HepG2 (cell line): ENCODE results near the gene ABCC9. TPM values are rescaled to one million over a fixed set of nuclear protein-coding genes. Genes with fewer than 3 reads are reported as not detected.
"Not testable (repeated sequence)": the region's sequence is repeated elsewhere in the genome, so short reads cannot be mapped to it uniquely, and the experiment has no call there.

Experiments used
- ATAC-seq: fragments of 200-7000 bp; cut with Tn5 transposase; 3 replicates; pipeline ENCODE4 v1.9.1; 2020; ENCODE audit warnings: mild to moderate bottlenecking, moderate library complexity
- BruUV-seq: library from RNA; stranded (reverse); fragments of 400-500 nt; replicated peaks from 2 replicates; lab custom pipeline; 2021; lab: Mats Ljungman, UMichigan
- CTCF ChIA-PET: fragments of 300-600 bp; formaldehyde crosslinking; extraction: SDS; loops from one replicate; lab custom pipeline; 2021; ENCODE audit warnings: low total read pairs, inconsistent platforms, low intra/inter-chr PET ratio; lab: Yijun Ruan, JAX
- POLR2A ChIA-PET: fragments of 350-600 bp; sonication (Branson Sonifier 250); formaldehyde crosslinking; loops from one replicate; lab custom pipeline; 2020; ENCODE audit warnings: antibody characterized with exemption, inconsistent platforms; lab: Yijun Ruan, JAX
- DNase-seq: peaks from one replicate; pipeline ENCODE4 v3.0.0-alpha.2; 2015; ENCODE audit warnings: low spot score
- FAIRE-seq: peaks from 3 replicates; lab custom pipeline; 2011; peaks lifted over from hg19 to GRCh38; lab: Jason Lieb, UNC
- H2AFZ ChIP-seq: one replicate; pipeline ENCODE4 v1.6.1; 2011; ENCODE audit warnings: low read length, inconsistent platforms
- H3K27ac ChIP-seq: fragments of 300-600 bp; 3 replicates; pipeline ENCODE4 v1.8.0; 2011; ENCODE audit warnings: mixed run types, mild to moderate bottlenecking, mixed read lengths, low read length, inconsistent platforms; ENCODE audit not compliant: insufficient read depth; ENCODE audit errors: extremely low read length
- H3K27me3 ChIP-seq, 2 experiments: fragments of 200-600 bp in 1 of 2; 2 replicates in 1 of 2; 3 replicates in 1 of 2; pipeline versions ENCODE4 v1.6.0 to v1.8.0; 2011; ENCODE audit warnings: low read length in 2 of 2, mild to moderate bottlenecking in 2 of 2, moderate library complexity in 2 of 2, inconsistent platforms in 1 of 2; ENCODE audit not compliant: insufficient read depth in 2 of 2, control insufficient read depth in 1 of 2
- H3K36me3 ChIP-seq, 2 experiments: fragments of 200-600 bp in 1 of 2; replicated peaks in 1 of 2; 2 replicates in 1 of 2; 3 replicates in 1 of 2; pipeline versions ENCODE4 v1.5.1 to v1.8.0; 2011; ENCODE audit warnings: low read length in 2 of 2, inconsistent platforms in 1 of 2; ENCODE audit not compliant: insufficient read depth in 2 of 2, control insufficient read depth in 1 of 2
- H3K4me1 ChIP-seq: 2 replicates; pipeline ENCODE4 v1.5.1; 2012; ENCODE audit warnings: low read length, inconsistent platforms; ENCODE audit not compliant: insufficient read depth
- H3K4me2 ChIP-seq: 2 replicates; pipeline ENCODE4 v1.6.0; 2011; ENCODE audit warnings: low read depth, low read length, inconsistent platforms
- H3K4me3 ChIP-seq, 3 experiments: fragments of 200-600 bp in 1 of 3; sonication (generic), shearing (Covaris generic) in 1 of 3; replicated peaks in 1 of 3; 2 replicates each; pipeline ENCODE4 v1.5.1; 2011 to 2016; ENCODE audit warnings: low read length in 3 of 3, inconsistent platforms in 2 of 3, low read depth in 2 of 3, mild to moderate bottlenecking in 2 of 3, control low read depth in 1 of 3, mixed read lengths in 1 of 3; ENCODE audit not compliant: insufficient read depth in 1 of 3
- H3K79me2 ChIP-seq: one replicate; pipeline ENCODE4 v1.6.1; 2011; ENCODE audit warnings: low read length, inconsistent platforms; ENCODE audit not compliant: insufficient read depth
- H3K9ac ChIP-seq: 2 replicates; pipeline ENCODE4 v1.6.0; 2011; ENCODE audit warnings: mild to moderate bottlenecking, low read depth, low read length, inconsistent platforms; ENCODE audit not compliant: insufficient read depth
- H3K9me3 ChIP-seq: 2 replicates; pipeline ENCODE4 v1.5.1; 2012; ENCODE audit warnings: mild to moderate bottlenecking, low read length
- H4K20me1 ChIP-seq: 2 replicates; pipeline ENCODE4 v1.6.0; 2011; ENCODE audit warnings: inconsistent platforms, mild to moderate bottlenecking, low read length, moderate library complexity; ENCODE audit not compliant: insufficient read depth
- KLF6 ChIP-seq: IDR thresholded peaks from 2 replicates; pipeline ENCODE4 v1.8.0; 2016; ENCODE audit warnings: missing biosample characterization, missing genetic modification reagents
- KMT2A ChIP-seq: sonication (generic); formaldehyde crosslinking; IDR thresholded peaks from 2 replicates; pipeline ENCODE4 v1.4.0; 2020; ENCODE audit warnings: missing genetic modification reagents
- RBM39 ChIP-seq: fragments of 200-400 bp; formaldehyde crosslinking; IDR thresholded peaks from one replicate; pipeline ENCODE4 v1.6.1; 2018; ENCODE audit warnings: antibody characterized with exemption, mild to moderate bottlenecking, low read depth, low read length; ENCODE audit not compliant: poor library complexity, severe bottlenecking
- SOX5 ChIP-seq: IDR thresholded peaks from 2 replicates; pipeline ENCODE4 v1.6.1; 2016; ENCODE audit warnings: borderline replicate concordance
- SP4 ChIP-seq: sonication (generic); formaldehyde crosslinking; IDR thresholded peaks from 2 replicates; pipeline ENCODE4 v1.8.1; 2023; ENCODE audit warnings: mild to moderate bottlenecking, missing genetic modification reagents
- SRSF9 ChIP-seq: fragments of 200-400 bp; formaldehyde crosslinking; IDR thresholded peaks from 2 replicates; pipeline ENCODE4 v1.6.1; 2018; ENCODE audit warnings: borderline replicate concordance, mild to moderate bottlenecking, low read depth, low read length; ENCODE audit not compliant: insufficient read depth, poor library complexity, severe bottlenecking
- ZNF264 ChIP-seq: sonication (generic); formaldehyde crosslinking; IDR thresholded peaks from 2 replicates; pipeline ENCODE4 v1.4.0; 2020; ENCODE audit warnings: missing genetic modification reagents
- ZNF570 ChIP-seq: sonication (generic); formaldehyde crosslinking; IDR thresholded peaks from 2 replicates; pipeline ENCODE4 v1.4.0; 2020; ENCODE audit warnings: mild to moderate bottlenecking, missing genetic modification reagents, borderline replicate concordance
- ZNF737 ChIP-seq: sonication (generic); formaldehyde crosslinking; IDR thresholded peaks from 2 replicates; pipeline ENCODE4 v1.5.0; 2020; ENCODE audit warnings: missing genetic modification reagents, mild to moderate bottlenecking, borderline replicate concordance
- WGBS: methylation state at CpG from one replicate; pipeline ENCODE4 v1.1.6; 2017; ENCODE audit warnings: low lambda C conversion rate; 5-methylcytosine and 5-hydroxymethylcytosine counted together
- in situ Hi-C: cut with HindIII; loops from 2 replicates; pipeline ENCODE4 v1.10.0; 2017; ENCODE audit warnings: low pct_unique_long_range_greater_than_20kb; ENCODE audit not compliant: extremely low pct_ligation_motif_present
- intact Hi-C: fragments of 100-400 bp; cut with micrococcal nuclease; formaldehyde crosslinking; loops from one replicate; pipeline ENCODE4 v1.10.0; 2022; ENCODE audit not compliant: unreplicated experiment
- polyA plus RNA-seq, 8 experiments: library from polyadenylated mRNA; depleted of rRNA in 3 of 8; stranded (reverse) in 7 of 8; unstranded in 1 of 8; fragments of >200 nt; fragmentation: Illumina TruSeq in 4 of 8; extraction: Trizol in 4 of 8; gene quantifications; 2 replicates each; pipeline versions ENCODE4 v1.2.1 to v1.2.3, GENCODE V29; 2011 to 2016; ENCODE audit warnings: low read depth in 4 of 8, missing spikeins in 1 of 8, mixed read lengths in 1 of 8; ENCODE audit not compliant: insufficient read depth in 1 of 8
- total RNA-seq, 5 experiments: library from RNA; depleted of rRNA; stranded (reverse); fragments of >200 nt; fragmentation: Illumina TruSeq; extraction: Trizol; gene quantifications; 2 replicates each; pipeline ENCODE4 v1.2.3, GENCODE V29; 2016; ENCODE audit warnings: low read depth in 1 of 5
- TF ChIP-seq, protein P1 (sequence below): sonication (generic); formaldehyde crosslinking; IDR thresholded peaks from 2 replicates; pipeline ENCODE4 v1.4.0; 2020; ENCODE audit warnings: missing genetic modification reagents
- TF ChIP-seq, protein P2 (sequence below), 2 experiments: sonication (generic) in 1 of 2; formaldehyde crosslinking in 1 of 2; IDR thresholded peaks; 2 replicates each; pipeline versions ENCODE4 v1.4.0 to v1.6.1; 2018 to 2020; ENCODE audit warnings: missing genetic modification reagents in 2 of 2, borderline replicate concordance in 1 of 2, low read depth in 1 of 2, mild to moderate bottlenecking in 1 of 2, missing biosample characterization in 1 of 2

The ABCC9 gene
- total and polyA plus RNA-seq, 2 of the 13 experiments (the other 11 are each of a cell fraction or from before 2014, with no cell fraction given) = not detected

DNA sequence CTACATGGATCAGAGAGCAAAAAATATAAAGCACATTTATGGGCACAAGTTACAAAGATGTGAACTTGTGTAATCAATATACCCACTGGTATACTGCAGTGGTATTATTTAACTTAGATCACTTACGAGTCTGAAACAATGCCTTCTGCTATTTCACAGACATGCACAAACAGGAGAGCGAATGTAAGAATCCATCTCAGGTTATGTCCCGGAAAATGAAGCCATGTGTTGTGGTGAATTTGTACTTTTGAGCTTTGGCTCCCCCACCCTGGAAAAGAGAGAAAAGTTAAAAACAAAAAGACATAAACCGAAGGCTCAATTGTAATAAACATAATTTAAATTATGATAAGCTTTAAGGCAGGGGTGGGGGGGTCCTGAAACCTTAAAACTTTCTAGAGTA, 7.6 kb downstream of the ABCC9 start:
- no peak for FAIRE-seq
- no peak overlapping the region for H3K4me2 ChIP-seq
- CTCF ChIA-PET = no interaction called here
- in situ Hi-C loops = no loop called here
- TF ChIP-seq KLF6 (CRISPR knock-in tag) (no peak), SOX5 (CRISPR knock-in tag) (no peak), SP4 (CRISPR knock-in tag) (no peak), ZNF737 (CRISPR knock-in tag) (no peak), KMT2A (CRISPR knock-in tag) (no peak), RBM39 (no peak), ZNF570 (no peak), ZNF264 (CRISPR knock-in tag) (no peak), SRSF9 (no peak)
- TF ChIP-seq, protein P1, sequence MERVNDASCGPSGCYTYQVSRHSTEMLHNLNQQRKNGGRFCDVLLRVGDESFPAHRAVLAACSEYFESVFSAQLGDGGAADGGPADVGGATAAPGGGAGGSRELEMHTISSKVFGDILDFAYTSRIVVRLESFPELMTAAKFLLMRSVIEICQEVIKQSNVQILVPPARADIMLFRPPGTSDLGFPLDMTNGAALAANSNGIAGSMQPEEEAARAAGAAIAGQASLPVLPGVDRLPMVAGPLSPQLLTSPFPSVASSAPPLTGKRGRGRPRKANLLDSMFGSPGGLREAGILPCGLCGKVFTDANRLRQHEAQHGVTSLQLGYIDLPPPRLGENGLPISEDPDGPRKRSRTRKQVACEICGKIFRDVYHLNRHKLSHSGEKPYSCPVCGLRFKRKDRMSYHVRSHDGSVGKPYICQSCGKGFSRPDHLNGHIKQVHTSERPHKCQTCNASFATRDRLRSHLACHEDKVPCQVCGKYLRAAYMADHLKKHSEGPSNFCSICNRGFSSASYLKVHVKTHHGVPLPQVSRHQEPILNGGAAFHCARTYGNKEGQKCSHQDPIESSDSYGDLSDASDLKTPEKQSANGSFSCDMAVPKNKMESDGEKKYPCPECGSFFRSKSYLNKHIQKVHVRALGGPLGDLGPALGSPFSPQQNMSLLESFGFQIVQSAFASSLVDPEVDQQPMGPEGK = no peak
- TF ChIP-seq, protein P2, sequence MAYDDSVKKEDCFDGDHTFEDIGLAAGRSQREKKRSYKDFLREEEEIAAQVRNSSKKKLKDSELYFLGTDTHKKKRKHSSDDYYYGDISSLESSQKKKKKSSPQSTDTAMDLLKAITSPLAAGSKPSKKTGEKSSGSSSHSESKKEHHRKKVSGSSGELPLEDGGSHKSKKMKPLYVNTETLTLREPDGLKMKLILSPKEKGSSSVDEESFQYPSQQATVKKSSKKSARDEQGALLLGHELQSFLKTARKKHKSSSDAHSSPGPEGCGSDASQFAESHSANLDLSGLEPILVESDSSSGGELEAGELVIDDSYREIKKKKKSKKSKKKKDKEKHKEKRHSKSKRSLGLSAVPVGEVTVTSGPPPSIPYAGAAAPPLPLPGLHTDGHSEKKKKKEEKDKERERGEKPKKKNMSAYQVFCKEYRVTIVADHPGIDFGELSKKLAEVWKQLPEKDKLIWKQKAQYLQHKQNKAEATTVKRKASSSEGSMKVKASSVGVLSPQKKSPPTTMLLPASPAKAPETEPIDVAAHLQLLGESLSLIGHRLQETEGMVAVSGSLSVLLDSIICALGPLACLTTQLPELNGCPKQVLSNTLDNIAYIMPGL (CRISPR knock-in tag; IDR thresholded peaks at IDR 0.05; ENCODE audit: borderline replicate concordance in 1 of 2, low read depth in 1 of 2) = no peak
- TF ChIP-seq, all 625 proteins: peak for 0
- POLR2A ChIA-PET = no interaction called here
- intact Hi-C loops = no loop called here
- no peaks in the 10 kb centered on the region for H3K9me3 ChIP-seq
- 7% methylated on average over 4 of the region's 4 CpGs for WGBS
- H3K79me2 ChIP-seq = no peaks in the 10 kb centered on the region
- H3K27me3 ChIP-seq = no peaks in the 10 kb centered on the region
- BruUV-seq = no TSS peak
- DNase-seq (no peak), ATAC-seq (no peak)
- H3K4me1 ChIP-seq = no peaks in the 10 kb centered on the region
- H3K4me3 ChIP-seq = no peak overlapping the region
- no peaks in the 10 kb centered on the region for H3K36me3 ChIP-seq
- H3K27ac ChIP-seq = no peak overlapping the region
- no peak overlapping the region for H3K9ac ChIP-seq
- no peaks in the 10 kb centered on the region for H4K20me1 ChIP-seq
- no peak overlapping the region for H2AFZ ChIP-seq

DNA sequence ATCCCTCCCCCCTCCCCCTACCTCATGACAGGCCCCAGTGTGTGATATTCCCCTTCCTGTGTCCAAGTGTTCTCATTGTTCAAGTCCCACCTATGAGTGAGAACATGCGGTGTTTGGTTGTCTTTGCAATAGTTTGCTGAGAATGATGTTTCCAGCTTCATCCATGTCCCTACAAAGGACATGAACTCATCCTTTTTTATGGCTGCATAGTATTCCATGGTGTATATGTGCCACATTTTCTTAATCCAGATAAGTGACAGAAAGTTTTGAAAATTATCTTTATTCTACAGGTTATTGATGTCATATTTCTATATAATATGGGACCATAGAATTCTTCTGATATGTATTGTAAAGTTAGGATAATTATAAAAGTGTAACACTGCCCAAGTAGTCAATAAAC, 11.3 kb downstream of the ABCC9 start:
- H4K20me1 ChIP-seq, CTCF ChIA-PET, H3K27me3 ChIP-seq, H3K4me2 ChIP-seq, DNase-seq, H3K79me2 ChIP-seq, BruUV-seq, H3K4me1 ChIP-seq, H3K9me3 ChIP-seq, H3K4me3 ChIP-seq, intact Hi-C loops, H2AFZ ChIP-seq, in situ Hi-C loops, FAIRE-seq, H3K36me3 ChIP-seq, H3K27ac ChIP-seq, H3K9ac ChIP-seq, ATAC-seq, POLR2A ChIA-PET: not testable (repeated sequence)
- 58% methylated on average over 1 of the region's 1 CpG for WGBS
